Bronchial epithelial cell (primary cell): ENCODE data around the gene C10orf90. TPM values are rescaled to one million over a fixed set of nuclear protein-coding genes. Genes with fewer than 3 reads are reported as not detected.
A peak's percentile ranks its signal among the peaks of the same experiment; 100 is the strongest.

ENCODE experiments used
- DNase-seq: peaks from one replicate; pipeline ENCODE4 v3.0.0-alpha.2; 2010; ENCODE audit warnings: low read depth
- FAIRE-seq: peaks from 2 replicates; lab custom pipeline; 2011; peaks lifted over from hg19 to GRCh38; lab: Jason Lieb, UNC
- H3K27me3 ChIP-seq: 2 replicates; pipeline ENCODE4 v1.5.1; 2011; ENCODE audit warnings: low read length; ENCODE audit not compliant: control insufficient read depth, insufficient read depth
- H3K36me3 ChIP-seq: 2 replicates; pipeline ENCODE4 v1.5.1; 2011; ENCODE audit warnings: low read length; ENCODE audit not compliant: control insufficient read depth, insufficient read depth
- H3K4me3 ChIP-seq: 2 replicates; pipeline ENCODE4 v1.5.1; 2011; ENCODE audit warnings: mild to moderate bottlenecking, low read depth, low read length, control low read depth
- CTCF ChIP-seq: IDR thresholded peaks from 2 replicates; pipeline ENCODE4 v1.5.1; 2011; ENCODE audit warnings: mild to moderate bottlenecking, moderate library complexity, low read length, control low read depth, inconsistent platforms; ENCODE audit not compliant: insufficient read depth, severe bottlenecking
- total RNA-seq: library from RNA; depleted of rRNA; stranded (reverse); fragments of >200 nt; gene quantifications from 2 replicates; pipeline ENCODE4 v1.2.1, GENCODE V29; 2014

The C10orf90 gene
- total RNA-seq, 1 donor from 2014 or later, result not detected

GRCh38 chr10:126564326-126564888 is 106.1 kb downstream of the C10orf90 start:
- FAIRE-seq (no peak), DNase-seq (no peak)
- H3K27me3 ChIP-seq, result peaks cover 2% of the 10 kb centered on the region
- TF ChIP-seq CTCF, result no peak
- H3K4me3 ChIP-seq, result no peak overlapping the region
- no peaks in the 10 kb centered on the region for H3K36me3 ChIP-seq

- peak; percentile 28 for FAIRE-seq
- TF ChIP-seq CTCF, result no peak
- peaks cover 2% of the 10 kb centered on the region for H3K27me3 ChIP-seq
- no peaks in the 10 kb centered on the region for H3K36me3 ChIP-seq
- H3K4me3 ChIP-seq, result no peak overlapping the region
- DNase-seq, result no peak
These were observed 107.1 kb downstream of the C10orf90 start for GRCh38 chr10:126563361-126563760.

GRCh38 chr10:126561921-126562680 is 108.4 kb downstream of the C10orf90 start:
- FAIRE-seq, result no peak

GRCh38 chr10:126561294-126561920 is 109.1 kb downstream of the C10orf90 start:
- TF ChIP-seq CTCF, result no peak
- peaks cover 2% of the 10 kb centered on the region for H3K27me3 ChIP-seq
- H3K4me3 ChIP-seq, result no peak overlapping the region
- DNase-seq (no peak), FAIRE-seq (no peak)
- no peaks in the 10 kb centered on the region for H3K36me3 ChIP-seq

More at GRCh38 chr10:126561921-126562680, 108.4 kb downstream of the C10orf90 start:
- Histone ChIP-seq H3K36me3 (no peaks in the 10 kb centered on the region), H3K4me3 (no peak overlapping the region), H3K27me3 (peaks cover 2% of the 10 kb centered on the region)
- no peak for DNase-seq
- no peak for TF ChIP-seq CTCF

GRCh38 chr10:126558881-126559280 is 111.6 kb downstream of the C10orf90 start:
- H3K4me3 ChIP-seq, result no peak overlapping the region
- no peak for DNase-seq
- no peaks in the 10 kb centered on the region for H3K36me3 ChIP-seq
- no peaks in the 10 kb centered on the region for H3K27me3 ChIP-seq
- TF ChIP-seq CTCF, result no peak
- FAIRE-seq, result no peak
